ENCODE results near the gene ZNF346.

The ZNF346 gene

DNA sequence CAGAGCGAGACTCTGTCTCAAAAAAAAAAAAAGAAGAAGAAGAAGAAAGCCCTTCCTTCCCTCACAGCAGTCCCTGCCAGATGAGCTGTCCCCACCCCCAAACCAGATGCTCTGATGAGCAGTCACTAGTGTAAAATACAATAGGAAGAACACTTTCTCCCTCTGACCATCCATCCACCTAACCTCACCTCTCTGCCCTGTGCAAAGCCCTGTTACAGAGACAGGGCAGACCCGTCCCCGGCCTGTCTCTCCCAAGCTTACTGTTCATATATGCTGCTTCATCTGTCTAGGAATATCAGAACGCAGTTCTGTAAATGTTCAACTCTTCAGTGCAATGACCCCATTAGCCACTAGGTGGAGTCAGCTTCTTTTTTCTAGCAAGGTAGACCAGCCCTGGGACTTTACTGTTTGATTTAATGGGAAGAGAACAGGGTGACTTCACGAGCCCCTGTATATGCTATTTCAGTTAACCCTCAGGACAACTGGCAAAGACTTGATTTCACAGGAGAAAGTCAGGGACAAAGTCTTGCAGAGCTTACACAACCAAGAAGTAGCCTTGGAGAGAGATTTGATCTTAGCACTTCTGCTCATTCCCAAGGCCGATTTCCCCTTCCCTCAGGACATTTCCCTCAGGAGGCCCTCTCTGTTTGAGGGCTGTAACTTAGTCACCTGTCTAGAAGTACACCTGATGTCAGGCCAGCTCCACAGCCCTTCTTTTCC, 49.3 kb downstream of the ZNF346 start:
- peak; percentile 68 to 87 for DNase-seq

DNA sequence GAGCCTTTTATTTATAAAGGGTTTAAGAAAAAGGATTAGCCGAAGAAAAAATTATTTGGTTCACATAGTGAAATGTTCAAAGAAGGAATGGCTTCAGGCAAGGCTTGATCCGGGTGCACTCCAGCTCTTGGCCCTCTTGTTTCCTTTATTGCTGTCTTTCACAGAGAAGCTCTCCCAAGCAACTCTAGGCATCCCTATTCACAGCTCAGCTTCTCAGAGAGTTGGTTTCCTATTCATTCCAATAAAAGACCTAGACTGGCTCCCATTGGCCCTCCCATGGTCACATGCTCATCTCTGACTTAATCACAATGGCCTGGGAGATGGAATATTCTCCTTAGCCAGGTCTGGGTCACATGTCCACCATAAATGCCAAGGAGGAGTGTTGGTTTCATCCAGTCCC, 54.8 kb downstream of the ZNF346 start:
- no peak for DNase-seq

DNA sequence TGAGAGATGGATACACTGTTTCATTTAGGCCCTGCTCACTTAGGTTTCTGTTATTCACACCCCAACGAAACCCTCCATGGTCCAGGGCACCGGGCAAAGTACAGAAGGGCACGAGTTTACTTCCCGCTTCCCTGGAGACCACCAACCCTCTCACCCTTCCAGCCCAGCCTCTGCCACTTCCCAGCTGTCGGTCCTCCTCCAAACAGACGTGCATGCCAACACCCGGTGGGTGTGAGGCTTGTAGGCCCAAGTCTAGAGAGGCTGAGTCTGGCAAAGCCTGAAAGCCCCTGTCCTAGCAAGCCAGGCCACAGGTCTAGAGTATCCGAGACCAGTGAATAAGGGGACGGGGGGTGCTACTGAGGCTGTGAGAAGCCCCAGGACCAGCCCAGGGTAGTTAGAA, 57.1 kb downstream of the ZNF346 start:
- DNase-seq, result no peak

DNA sequence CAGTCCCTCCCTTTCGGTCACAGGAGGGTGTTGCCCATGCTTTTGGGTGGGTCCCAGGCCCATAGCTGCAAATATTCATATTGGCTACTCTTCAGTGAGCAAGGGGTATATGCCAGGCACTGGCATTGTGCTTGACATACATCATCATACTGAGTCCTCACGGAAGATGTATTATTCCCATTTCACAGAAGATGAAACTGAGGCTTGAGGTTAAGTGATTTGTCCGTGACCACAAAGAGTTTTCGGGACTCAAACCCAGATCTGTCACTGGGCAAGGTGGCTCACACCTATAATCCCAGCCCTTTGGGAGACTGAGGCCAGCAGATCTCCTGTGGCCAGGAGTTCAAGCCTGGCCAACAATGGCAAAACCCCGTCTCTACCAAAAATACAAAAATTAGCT, 57.8 kb downstream of the ZNF346 start:
- DNase-seq, result no peak

DNA sequence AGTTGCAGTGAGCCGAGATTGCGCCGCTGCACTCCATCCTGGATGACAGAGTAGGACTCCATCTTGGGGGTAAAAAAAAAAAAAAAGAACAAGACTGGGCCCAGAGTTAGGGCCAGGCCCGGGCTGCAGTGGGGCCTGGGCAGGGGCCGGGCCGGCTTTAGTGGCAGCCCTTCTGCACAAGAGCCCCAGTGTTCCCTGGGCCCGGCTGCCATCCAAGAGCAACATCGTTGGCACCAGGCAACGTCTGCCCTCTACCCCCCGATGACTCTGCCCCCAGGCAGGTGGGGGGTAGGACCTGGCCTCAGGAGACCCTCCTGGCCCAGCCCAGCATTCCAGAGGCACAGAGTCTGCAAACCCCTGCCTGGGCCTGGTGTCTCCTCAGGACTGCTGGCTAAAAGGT, 59.4 kb downstream of the ZNF346 start:
- DNase-seq, result no peak

DNA sequence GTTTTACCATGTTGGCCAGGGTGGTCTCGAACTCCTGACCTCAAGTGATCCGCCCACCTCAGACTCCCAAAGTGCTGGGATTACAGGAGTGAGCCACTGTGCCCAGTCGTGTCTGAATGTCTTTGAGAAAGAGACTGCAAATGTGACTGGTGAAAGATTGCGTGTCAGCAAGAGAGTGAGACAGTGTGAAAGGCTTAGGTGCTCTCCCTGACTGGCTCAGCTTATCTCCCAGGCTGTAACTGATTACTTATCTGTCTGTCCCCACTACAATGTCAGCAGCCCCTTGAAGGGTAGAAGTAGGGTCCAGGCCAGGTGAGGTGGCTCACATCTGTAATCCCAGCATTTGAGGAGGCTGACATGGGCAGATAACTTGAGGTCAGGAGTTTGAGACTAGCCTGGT, 60.9 kb downstream of the ZNF346 start:
- no peak for DNase-seq

DNA sequence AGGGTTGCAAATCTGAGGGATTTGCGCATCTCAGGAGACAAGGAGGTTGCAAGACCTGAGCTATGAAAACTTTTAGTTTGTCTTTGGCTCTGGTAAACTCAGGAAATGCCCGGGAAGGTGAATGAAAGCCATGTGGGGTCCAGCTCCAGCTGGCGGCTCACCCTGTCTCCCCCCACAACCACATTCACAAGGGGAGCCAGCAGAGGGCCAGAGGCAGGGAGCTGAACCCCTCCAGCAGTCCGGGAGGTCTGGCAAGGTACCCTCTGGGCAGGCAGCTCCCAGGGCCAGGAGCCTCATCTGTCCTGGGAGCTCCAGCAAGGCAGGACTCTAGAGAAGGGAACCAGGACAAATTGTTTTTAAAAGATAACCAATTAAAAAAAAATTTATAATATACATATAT, 61.7 kb downstream of the ZNF346 start:
- no peak for DNase-seq

DNA sequence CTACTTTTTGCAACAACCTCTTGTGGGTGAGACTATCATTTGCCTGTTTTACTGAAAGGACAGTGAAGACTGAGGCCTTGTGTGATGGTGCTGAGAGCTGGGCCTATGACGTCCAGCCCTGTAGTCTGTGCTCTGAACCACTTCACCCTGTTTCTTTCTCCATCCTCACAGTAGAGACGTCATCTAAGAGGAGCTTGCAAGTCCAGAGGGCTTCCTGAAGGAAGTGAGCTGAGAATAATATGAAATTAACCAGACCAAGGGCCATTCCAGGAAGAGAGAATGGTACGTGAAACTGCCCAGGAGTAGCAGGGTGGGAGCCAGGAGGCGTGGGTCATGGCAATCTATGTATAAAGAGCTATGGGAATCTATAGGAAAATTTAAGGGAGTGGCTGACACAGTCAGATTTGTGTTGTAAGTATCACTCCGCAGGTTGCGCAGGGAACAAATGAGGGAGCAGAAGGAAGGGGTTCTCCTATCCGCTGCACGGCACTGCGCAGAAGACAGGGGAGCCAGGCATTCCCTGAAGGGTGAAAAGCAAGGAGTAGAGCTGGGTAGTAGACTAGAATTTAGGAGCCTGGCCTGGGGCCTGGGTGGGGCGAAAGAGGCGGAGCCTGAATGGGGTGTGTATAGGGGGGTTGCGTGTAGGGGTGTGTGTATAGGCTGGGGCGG, 63.6 kb downstream of the ZNF346 start:
- no peak for DNase-seq

DNA sequence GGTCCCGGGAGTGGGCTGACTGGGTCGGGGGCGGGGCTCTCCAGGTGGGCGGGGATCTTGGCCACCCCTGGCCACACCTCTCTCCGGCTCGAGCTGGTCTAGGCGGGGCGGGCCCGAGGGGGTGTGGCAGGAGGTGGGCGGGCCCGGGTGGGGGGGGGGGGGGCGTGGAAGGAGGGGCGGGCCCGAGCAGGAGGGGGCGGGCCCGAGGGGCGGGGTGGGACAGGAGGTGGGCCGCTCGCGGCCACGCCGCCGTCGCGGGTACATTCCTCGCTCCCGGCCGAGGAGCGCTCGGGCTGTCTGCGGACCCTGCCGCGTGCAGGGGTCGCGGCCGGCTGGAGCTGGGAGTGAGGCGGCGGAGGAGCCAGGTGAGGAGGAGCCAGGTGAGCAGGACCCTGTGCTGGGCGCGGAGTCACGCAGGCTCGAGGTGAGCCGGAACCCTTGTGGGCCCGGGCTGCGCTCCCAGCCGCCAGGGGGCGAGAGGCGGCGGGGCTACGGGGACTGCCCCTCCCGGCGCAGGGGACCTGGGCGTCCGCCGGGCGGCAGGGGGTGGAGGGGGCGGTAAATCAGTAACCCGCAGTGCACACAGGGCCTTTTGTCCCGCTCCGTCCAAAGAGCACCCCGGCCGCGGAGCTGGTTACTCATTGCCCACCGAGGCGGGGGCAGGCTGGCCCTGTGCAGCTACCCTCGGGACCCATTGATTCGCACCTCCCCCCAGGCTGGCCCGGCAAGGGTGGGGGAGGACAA, 64.3 kb downstream of the ZNF346 start, which contains the start of gene FGFR4:
Gene FGFR4, plus strand, starts transcription at position 262 of the 744 bp plus-strand sequence. CDS start 2,688 bp downstream, outside the sequence.
- peak; percentile 8 to 37 for DNase-seq

DNA sequence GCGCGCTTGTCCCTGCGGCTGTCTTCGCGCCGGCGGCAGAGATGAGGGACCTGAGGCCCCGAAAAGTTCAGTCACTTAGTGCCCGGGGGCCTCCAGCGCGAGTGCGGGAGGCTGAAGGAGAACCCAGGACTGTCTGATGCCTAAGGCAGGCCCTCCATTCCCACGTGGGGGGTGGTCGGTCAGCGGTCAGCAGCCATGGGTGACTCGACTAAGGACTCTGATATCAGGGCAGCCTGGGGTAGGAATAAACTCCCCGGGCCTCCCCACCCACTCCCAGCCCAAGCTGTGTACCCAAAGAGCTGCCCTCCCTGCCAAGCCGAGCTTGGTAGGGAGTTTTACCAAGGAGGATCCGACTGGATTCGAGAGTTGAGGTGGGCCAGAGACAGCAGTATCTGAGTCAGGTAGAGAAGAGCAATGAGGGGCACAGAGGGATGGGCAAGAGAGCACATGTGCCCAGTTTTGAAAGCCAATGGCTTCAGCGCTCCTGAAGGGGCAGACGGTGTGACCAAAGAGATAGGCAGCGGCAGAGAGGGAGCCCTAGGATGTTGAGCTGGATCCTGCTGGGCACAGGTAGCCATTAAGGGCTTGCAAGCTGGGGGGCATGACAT, 65.0 kb downstream of the ZNF346 start:
- no peak for DNase-seq

DNA sequence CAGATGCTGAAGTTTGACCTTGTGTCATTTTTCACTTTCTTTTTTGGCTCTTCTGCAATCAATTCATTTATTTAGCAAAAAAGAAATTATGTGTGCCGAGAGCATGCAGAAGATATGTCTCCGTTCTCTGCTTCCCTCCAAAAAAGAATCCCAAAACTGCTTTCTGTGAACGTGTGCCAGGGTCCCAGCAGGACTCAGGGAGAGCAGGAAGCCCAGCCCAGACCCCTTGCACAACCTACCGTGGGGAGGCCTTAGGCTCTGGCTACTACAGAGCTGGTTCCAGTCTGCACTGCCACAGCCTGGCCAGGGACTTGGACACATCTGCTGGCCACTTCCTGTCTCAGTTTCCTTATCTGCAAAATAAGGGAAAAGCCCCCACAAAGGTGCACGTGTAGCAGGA, 66.6 kb downstream of the ZNF346 start:
- DNase-seq, result no peak

DNA sequence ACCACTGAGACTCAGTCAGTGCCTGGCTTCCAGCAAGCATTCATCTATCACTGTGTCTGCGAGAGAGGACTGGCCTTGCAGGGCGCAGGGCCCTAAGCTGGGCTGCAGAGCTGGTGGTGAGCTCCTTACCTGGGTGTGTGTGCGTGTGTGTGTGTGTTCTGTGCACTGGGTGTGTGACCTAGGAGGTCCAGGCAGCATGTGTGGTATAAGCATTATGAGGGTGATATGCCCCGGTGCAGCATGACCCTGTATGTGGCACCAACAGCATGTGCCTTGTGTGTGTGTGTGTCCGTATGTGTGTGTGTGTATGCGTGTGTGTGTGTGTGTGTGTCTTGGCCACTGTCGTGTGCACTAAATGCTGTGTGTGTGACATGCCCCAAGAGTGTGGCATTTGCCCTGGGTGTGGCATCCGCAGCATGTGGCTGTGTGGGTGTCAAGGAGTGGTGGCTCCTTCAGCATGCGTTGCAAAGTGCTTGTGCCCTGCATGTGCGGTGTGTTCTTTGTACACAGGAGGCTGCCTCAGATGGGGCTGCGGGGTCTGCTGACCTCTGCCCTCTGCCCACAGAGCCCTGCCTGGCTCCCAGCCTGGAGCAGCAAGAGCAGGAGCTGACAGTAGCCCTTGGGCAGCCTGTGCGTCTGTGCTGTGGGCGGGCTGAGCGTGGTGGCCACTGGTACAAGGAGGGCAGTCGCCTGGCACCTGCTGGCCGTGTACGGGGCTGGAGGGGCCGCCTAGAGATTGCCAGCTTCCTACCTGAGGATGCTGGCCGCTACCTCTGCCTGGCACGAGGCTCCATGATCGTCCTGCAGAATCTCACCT, 67.5 kb downstream of the ZNF346 start:
- no peak for DNase-seq

DNA sequence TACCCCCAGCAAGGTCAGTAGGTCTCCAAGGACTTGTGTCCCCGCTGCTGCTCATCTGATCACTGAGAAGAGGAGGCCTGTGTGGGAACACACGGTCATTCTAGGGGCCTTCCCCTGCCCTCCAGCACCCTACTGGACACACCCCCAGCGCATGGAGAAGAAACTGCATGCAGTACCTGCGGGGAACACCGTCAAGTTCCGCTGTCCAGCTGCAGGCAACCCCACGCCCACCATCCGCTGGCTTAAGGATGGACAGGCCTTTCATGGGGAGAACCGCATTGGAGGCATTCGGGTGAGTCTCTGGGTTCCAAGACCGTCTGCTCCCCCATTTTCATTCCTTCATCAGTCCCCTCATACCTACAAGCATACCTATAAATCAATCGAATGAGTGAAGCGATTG, 68.3 kb downstream of the ZNF346 start:
- DNase-seq, result no peak

DNA sequence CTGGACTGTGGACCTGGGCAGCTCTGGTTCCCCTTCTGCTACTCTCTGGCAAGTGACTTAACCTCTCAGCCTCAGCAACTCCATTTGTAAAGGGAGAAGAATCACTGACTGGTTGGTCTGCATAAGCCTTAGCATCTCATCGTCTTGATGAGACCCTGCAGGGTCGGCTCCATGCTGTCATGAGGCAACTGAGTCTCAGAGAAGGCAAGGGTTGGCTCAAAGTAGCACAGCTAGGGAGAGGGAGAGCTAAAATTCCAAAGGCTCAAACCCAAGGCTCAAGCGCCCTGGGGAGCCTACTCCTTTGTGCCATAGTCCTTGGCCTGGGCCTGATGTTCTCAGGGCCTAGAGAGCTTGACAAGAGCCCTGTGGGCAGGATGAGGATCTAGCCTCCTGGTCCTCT, 68.7 kb downstream of the ZNF346 start:
- DNase-seq, result no peak

DNA sequence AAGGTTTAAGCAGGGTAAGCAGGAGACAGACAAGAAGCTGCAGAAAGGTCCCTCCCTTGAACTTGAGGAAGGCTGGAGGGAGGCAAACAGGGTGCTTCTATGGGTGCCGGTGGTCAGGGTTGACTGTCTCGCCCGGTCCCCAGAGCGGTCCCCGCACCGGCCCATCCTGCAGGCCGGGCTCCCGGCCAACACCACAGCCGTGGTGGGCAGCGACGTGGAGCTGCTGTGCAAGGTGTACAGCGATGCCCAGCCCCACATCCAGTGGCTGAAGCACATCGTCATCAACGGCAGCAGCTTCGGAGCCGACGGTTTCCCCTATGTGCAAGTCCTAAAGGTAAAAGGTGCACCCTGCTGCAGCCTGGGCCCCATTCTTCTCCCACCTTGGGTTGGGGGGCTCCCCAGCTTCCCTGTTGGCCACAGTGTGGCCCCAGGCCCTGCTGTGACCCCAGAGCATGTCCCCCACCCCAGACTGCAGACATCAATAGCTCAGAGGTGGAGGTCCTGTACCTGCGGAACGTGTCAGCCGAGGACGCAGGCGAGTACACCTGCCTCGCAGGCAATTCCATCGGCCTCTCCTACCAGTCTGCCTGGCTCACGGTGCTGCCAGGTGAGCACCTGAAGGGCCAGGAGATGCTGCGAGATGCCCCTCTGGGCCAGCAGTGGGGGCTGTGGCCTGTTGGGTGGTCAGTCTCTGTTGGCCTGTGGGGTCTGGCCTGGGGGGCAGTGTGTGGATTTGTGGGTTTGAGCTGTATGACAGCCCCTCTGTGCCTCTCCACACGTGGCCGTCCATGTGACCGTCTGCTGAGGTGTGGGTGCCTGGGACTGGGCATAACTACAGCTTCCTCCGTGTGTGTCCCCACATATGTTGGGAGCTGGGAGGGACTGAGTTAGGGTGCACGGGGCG, 69.9 kb downstream of the ZNF346 start:
- no peak for DNase-seq

DNA sequence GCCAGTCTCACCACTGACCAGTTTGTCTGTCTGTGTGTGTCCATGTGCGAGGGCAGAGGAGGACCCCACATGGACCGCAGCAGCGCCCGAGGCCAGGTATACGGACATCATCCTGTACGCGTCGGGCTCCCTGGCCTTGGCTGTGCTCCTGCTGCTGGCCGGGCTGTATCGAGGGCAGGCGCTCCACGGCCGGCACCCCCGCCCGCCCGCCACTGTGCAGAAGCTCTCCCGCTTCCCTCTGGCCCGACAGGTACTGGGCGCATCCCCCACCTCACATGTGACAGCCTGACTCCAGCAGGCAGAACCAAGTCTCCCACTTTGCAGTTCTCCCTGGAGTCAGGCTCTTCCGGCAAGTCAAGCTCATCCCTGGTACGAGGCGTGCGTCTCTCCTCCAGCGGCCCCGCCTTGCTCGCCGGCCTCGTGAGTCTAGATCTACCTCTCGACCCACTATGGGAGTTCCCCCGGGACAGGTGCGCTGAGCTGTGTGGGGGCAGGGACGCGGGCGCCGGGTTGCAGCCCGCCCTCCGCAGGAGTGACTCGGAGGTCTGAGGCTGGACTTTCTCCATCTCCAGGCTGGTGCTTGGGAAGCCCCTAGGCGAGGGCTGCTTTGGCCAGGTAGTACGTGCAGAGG, 70.7 kb downstream of the ZNF346 start:
- DNase-seq, result no peak

DNA sequence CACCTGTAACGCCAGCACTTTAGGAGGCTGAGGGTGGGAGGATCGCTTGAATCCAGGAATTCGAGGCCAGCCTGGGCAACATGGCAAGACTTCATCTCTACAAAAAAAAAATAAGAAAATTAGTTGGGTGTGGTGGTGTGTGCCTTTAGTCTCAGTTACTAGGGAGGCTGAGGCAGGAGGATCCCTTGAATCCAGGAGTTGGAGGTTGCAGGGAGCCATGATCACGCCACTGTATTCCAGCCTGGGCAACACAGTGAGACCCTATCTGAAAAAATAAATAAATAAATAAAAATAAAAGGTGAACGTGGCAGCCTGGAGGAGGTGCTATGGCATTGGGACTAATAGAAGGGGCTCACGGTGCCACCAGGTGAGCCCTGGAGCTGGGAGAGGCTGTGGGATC, 71.3 kb downstream of the ZNF346 start:
- no peak for DNase-seq

DNA sequence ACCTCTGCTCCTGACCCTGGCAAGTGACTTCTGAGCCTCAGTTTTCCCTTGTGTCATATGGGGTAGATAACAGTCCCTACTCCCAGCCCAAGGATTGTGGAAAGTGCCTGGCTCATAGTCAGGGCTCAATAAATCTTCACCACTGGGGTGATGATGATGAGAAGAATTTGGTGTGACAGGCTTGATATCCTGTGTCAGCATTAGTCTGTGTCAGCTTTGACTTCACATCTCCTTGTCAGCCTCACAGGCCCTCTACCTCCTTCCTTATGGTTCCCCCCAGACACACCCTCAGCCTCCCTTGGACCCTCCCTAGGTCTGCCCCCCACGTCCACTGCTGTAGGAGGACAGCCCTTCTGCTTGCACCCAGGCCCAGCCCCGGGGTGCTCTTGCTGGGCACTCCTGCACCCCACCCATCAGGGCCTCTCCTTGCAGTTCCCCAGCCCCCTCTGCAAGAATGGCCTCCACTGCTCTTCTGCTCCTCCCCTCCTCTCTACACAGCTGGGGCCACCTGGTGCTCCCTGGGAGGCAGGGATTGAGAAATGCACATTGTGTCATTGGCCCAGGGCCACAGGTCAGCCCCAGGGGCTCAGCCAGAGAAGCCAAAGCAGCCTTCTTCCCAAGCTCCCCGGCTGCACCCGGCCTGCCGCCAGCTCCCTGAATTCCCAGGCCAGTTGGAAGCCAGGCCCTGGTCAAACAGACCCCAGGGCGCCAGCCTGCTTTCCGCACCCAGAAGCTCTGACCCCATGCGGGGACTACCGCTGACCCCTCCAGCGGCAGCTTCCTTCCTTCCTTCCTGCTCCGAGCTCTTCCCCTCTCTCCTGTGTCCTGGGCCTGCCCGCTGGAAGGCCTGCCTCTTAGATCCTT, 72.0 kb downstream of the ZNF346 start:
- DNase-seq, result no peak

DNA sequence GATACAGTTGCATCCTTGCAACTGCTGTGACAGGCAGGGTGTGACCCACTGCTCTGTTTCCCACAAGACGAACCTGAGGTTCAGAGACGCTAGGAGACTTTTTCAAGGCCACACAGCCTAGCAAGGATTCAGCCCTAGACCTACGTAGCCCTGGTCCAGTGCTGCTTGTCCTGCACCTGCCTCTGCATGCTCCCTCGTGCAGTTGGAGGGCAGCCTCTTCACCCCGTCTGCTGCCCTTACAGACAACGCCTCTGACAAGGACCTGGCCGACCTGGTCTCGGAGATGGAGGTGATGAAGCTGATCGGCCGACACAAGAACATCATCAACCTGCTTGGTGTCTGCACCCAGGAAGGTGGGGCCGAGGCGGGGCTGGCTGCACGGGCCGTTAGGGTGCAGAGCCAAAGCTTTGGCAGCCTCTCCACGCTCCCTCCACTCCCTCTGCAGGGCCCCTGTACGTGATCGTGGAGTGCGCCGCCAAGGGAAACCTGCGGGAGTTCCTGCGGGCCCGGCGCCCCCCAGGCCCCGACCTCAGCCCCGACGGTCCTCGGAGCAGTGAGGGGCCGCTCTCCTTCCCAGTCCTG, 72.7 kb downstream of the ZNF346 start:
- DNase-seq, result no peak
